Glutamatergic neuron (in vitro differentiated cells): ENCODE measurements around the gene ODAD4. TPM values are rescaled to one million over a fixed set of nuclear protein-coding genes. Genes with fewer than 3 reads are reported as not detected.

Experiments
- DNase-seq: peaks from one replicate; pipeline ENCODE4 v3.0.0; 2022
- H3K27ac Mint-ChIP-seq: one replicate; pipeline ENCODE4 v1.8.0; 2020; ENCODE audit warnings: mild to moderate bottlenecking, mixed read lengths, inconsistent platforms; ENCODE audit not compliant: unreplicated experiment
- H3K27me3 Mint-ChIP-seq: one replicate; pipeline ENCODE4 v1.8.0; 2020; ENCODE audit warnings: mild to moderate bottlenecking, moderate library complexity, mixed read lengths, inconsistent platforms; ENCODE audit not compliant: unreplicated experiment
- H3K36me3 Mint-ChIP-seq: one replicate; pipeline ENCODE4 v1.8.0; 2020; ENCODE audit warnings: mild to moderate bottlenecking, mixed read lengths, inconsistent platforms; ENCODE audit not compliant: unreplicated experiment
- H3K4me1 Mint-ChIP-seq: one replicate; pipeline ENCODE4 v1.8.0; 2020; ENCODE audit warnings: mild to moderate bottlenecking, low read depth, mixed read lengths, inconsistent platforms; ENCODE audit not compliant: unreplicated experiment
- H3K4me3 Mint-ChIP-seq: one replicate; pipeline ENCODE4 v1.8.0; 2020; ENCODE audit warnings: mild to moderate bottlenecking, mixed read lengths, inconsistent platforms; ENCODE audit not compliant: unreplicated experiment
- H3K9me3 Mint-ChIP-seq: one replicate; pipeline ENCODE4 v1.8.0; 2020; ENCODE audit warnings: mild to moderate bottlenecking, moderate library complexity, mixed read lengths, inconsistent platforms; ENCODE audit not compliant: unreplicated experiment
- total RNA-seq: library from RNA; stranded (reverse); fragmentation: NEBNext Ultra II Directional; extraction: Animal tissue kit (Norgen Biotek cat#: 25700); gene quantifications from one replicate; pipeline ENCODE4 v1.2.1, GENCODE V29; 2021; ENCODE audit not compliant: unreplicated experiment
- TF ChIP-seq, protein P1 (sequence below): fragments of 200-600 bp; sonication (generic); IDR thresholded peaks from one replicate; pipeline ENCODE4 v1.5.0; 2021; ENCODE audit not compliant: partially characterized antibody, unreplicated experiment

The ODAD4 gene
- total RNA-seq, 1 donor from 2014 or later: 3.4 TPM

DNA sequence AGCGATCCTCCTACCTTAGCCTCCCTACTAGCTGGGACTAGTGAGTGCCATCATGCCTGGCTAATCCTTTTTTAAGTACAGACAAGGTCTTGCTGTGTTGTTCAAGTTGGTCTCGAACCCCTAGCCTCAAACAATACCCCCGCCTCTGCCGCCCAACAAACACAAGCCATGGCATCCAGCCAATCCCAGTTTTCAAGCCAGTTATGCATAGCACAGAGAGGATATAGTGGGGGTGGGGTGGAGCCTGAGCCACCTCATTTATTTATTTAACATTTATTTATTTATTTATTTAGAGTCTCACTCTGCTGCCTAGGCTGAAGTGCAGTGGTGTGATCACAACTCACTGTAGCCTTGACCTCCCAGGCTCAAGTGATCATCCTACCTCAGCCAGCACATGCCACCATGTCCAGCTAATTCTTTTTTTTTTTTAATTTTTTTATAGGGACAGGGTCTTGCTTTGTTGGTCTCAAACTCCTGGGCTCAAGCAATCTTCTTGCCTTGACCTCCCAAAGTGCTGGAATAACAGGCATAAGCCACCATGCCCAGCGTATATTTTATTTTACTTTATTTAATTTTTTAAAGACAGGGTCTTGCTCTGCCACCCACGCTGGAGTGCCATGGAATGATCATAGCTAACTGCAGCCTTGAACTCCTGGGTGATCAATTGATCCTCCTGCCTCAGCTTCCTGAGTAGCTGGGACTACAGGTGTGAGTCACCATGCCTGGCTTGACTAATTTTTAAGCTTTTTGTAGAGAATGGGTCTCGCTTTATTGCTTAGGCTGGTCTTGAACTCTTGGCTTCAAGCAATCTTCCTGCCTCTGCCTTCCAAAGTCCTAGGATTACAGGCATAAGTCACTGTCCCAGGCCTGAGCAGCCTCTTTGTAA is 39.0 kb upstream of the ODAD4 start:
- Mint-ChIP-seq H3K27me3 (peaks cover 5% of the 10 kb centered on the region), H3K4me1 (peaks cover 3% of the 10 kb centered on the region), H3K4me3 (no peak overlapping the region), H3K36me3 (no peaks in the 10 kb centered on the region), H3K9me3 (peaks cover 5% of the 10 kb centered on the region), H3K27ac (no peak overlapping the region)
- DNase-seq: no peak
- TF ChIP-seq, protein P1, sequence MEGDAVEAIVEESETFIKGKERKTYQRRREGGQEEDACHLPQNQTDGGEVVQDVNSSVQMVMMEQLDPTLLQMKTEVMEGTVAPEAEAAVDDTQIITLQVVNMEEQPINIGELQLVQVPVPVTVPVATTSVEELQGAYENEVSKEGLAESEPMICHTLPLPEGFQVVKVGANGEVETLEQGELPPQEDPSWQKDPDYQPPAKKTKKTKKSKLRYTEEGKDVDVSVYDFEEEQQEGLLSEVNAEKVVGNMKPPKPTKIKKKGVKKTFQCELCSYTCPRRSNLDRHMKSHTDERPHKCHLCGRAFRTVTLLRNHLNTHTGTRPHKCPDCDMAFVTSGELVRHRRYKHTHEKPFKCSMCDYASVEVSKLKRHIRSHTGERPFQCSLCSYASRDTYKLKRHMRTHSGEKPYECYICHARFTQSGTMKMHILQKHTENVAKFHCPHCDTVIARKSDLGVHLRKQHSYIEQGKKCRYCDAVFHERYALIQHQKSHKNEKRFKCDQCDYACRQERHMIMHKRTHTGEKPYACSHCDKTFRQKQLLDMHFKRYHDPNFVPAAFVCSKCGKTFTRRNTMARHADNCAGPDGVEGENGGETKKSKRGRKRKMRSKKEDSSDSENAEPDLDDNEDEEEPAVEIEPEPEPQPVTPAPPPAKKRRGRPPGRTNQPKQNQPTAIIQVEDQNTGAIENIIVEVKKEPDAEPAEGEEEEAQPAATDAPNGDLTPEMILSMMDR: no peak

DNA sequence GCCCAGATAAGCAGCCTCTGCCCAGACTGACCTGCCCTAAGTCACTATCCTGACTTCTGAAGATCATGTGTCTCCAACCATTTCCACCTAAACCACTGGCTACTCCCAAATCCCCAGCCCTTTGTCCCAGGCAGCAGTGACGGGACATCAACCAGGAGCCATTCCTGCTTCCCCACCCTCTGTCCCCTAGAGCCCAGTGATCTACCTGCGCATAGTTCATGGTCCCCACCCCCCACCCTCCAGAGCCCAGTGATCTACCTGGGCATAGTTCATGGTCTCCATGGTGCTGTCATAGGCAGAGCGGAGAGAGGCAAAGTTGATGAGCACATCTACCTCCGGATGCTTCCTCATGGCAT is 38.4 kb upstream of the ODAD4 start:
- DNase-seq: no peak
- TF ChIP-seq, protein P1: no peak
- Mint-ChIP-seq H3K27me3 (peaks cover 5% of the 10 kb centered on the region), H3K4me3 (no peak overlapping the region), H3K4me1 (peaks cover 3% of the 10 kb centered on the region), H3K36me3 (no peaks in the 10 kb centered on the region), H3K9me3 (peaks cover 7% of the 10 kb centered on the region), H3K27ac (no peak overlapping the region)

GRCh38 chr17:41893384-41893783 is 37.0 kb upstream of the ODAD4 start:
- H3K4me1 Mint-ChIP-seq: peaks cover 3% of the 10 kb centered on the region
- no peaks in the 10 kb centered on the region for H3K36me3 Mint-ChIP-seq
- H3K27me3 Mint-ChIP-seq: peaks cover 5% of the 10 kb centered on the region
- TF ChIP-seq, protein P1: no peak
- no peak overlapping the region for H3K27ac Mint-ChIP-seq
- DNase-seq: no peak
- peaks cover 7% of the 10 kb centered on the region for H3K9me3 Mint-ChIP-seq
- no peak overlapping the region for H3K4me3 Mint-ChIP-seq

GRCh38 chr17:41894791-41895331 is 35.6 kb upstream of the ODAD4 start:
- H3K4me3 Mint-ChIP-seq: no peak overlapping the region
- no peak overlapping the region for H3K27ac Mint-ChIP-seq
- peaks cover 7% of the 10 kb centered on the region for H3K9me3 Mint-ChIP-seq
- no peak for DNase-seq
- H3K4me1 Mint-ChIP-seq: peaks cover 3% of the 10 kb centered on the region
- H3K36me3 Mint-ChIP-seq: no peaks in the 10 kb centered on the region
- TF ChIP-seq, protein P1: no peak
- H3K27me3 Mint-ChIP-seq: peaks cover 9% of the 10 kb centered on the region

GRCh38 chr17:41895617-41896016 is 34.8 kb upstream of the ODAD4 start:
- no peak for DNase-seq
- Mint-ChIP-seq H3K27ac (peak overlapping the region; percentile 43), H3K9me3 (peaks cover 7% of the 10 kb centered on the region), H3K36me3 (no peaks in the 10 kb centered on the region), H3K4me3 (no peak overlapping the region), H3K4me1 (peaks cover 3% of the 10 kb centered on the region), H3K27me3 (peaks cover 9% of the 10 kb centered on the region)
- TF ChIP-seq, protein P1: no peak
